CD8-positive, alpha-beta memory T cell (primary cell): Measurements from ENCODE around the gene PRICKLE1. TPM values are rescaled to one million over a fixed set of nuclear protein-coding genes. Genes with fewer than 3 reads are reported as not detected.

ENCODE experiments used
- CTCF ChIA-PET: fragments of 350-600 bp; sonication (Branson Sonifier 250); formaldehyde crosslinking; loops from one replicate; lab custom pipeline; 2021; ENCODE audit warnings: antibody characterized with exemption; lab: Charles Lee
- POLR2A ChIA-PET: fragments of 350-600 bp; sonication (Branson Sonifier 250); formaldehyde crosslinking; loops from one replicate; lab custom pipeline; 2021; ENCODE audit warnings: antibody characterized with exemption; lab: Charles Lee
- DNase-seq, 5 donors: peaks; one replicate each; pipeline versions ENCODE4 v3.0.0 to v3.0.0-alpha.2; 2020 to 2022; ENCODE audit warnings: mixed read lengths in 1 of 5
- H3K27ac ChIP-seq: one replicate; pipeline ENCODE4 v1.7.0; 2013; ENCODE audit warnings: low read depth, mild to moderate bottlenecking, low read length, moderate library complexity
- H3K27me3 ChIP-seq: 2 replicates; pipeline ENCODE4 v1.7.0; 2013; ENCODE audit warnings: low read length, mild to moderate bottlenecking; ENCODE audit not compliant: insufficient read depth, poor library complexity, severe bottlenecking
- H3K36me3 ChIP-seq: 2 replicates; pipeline ENCODE4 v1.7.0; 2013; ENCODE audit warnings: mild to moderate bottlenecking, low read length, moderate library complexity; ENCODE audit not compliant: insufficient read depth
- H3K4me1 ChIP-seq: 2 replicates; pipeline ENCODE4 v1.7.0; 2013; ENCODE audit warnings: mild to moderate bottlenecking, low read length, moderate library complexity; ENCODE audit not compliant: insufficient read depth
- H3K4me3 ChIP-seq: 2 replicates; pipeline ENCODE4 v1.7.0; 2013; ENCODE audit warnings: mild to moderate bottlenecking, low read length
- H3K9me3 ChIP-seq: 2 replicates; pipeline ENCODE4 v1.7.0; 2013; ENCODE audit warnings: mild to moderate bottlenecking, low read length
- H3K27ac Mint-ChIP-seq, 8 donors: one replicate each; pipeline ENCODE4 v1.8.0; 2020 to 2021; ENCODE audit warnings: mixed read lengths in 8 of 8, mild to moderate bottlenecking in 6 of 8, inconsistent platforms in 3 of 8, moderate library complexity in 3 of 8
- H3K27me3 Mint-ChIP-seq, 2 donors: one replicate each; pipeline ENCODE4 v1.8.0; 2020 to 2021; ENCODE audit warnings: mixed read lengths in 2 of 2, mild to moderate bottlenecking in 1 of 2, moderate library complexity in 1 of 2
- H3K36me3 Mint-ChIP-seq, 3 donors: one replicate each; pipeline ENCODE4 v1.8.0; 2020 to 2021; ENCODE audit warnings: mixed read lengths in 3 of 3, inconsistent platforms in 1 of 3, mild to moderate bottlenecking in 1 of 3
- H3K4me1 Mint-ChIP-seq, 3 donors: one replicate each; pipeline ENCODE4 v1.8.0; 2020 to 2021; ENCODE audit warnings: mixed read lengths in 3 of 3, inconsistent platforms in 1 of 3, mild to moderate bottlenecking in 1 of 3
- H3K4me3 Mint-ChIP-seq, 7 donors: one replicate each; pipeline ENCODE4 v1.8.0; 2020 to 2021; ENCODE audit warnings: mixed read lengths in 7 of 7, mild to moderate bottlenecking in 6 of 7, moderate library complexity in 4 of 7, inconsistent platforms in 2 of 7
- H3K9me3 Mint-ChIP-seq, 5 donors: one replicate each; pipeline ENCODE4 v1.8.0; 2020 to 2022; ENCODE audit warnings: mixed read lengths in 5 of 5, mild to moderate bottlenecking in 3 of 5, moderate library complexity in 2 of 5, inconsistent platforms in 1 of 5
- polyA plus RNA-seq: library from polyadenylated mRNA; unstranded; fragments of 300-500 nt; fragmentation: Illumina TruSeq; gene quantifications from one replicate; pipeline ENCODE4 v1.2.3, GENCODE V29; 2021
- total RNA-seq, 2 experiments: library from RNA; stranded (reverse); gene quantifications; one replicate each; pipeline ENCODE4 v1.2.3, GENCODE V29; 2021

The PRICKLE1 gene
- total and polyA plus RNA-seq, 3 experiments from 2014 or later = 0.53 TPM; not detected in 2

DNA sequence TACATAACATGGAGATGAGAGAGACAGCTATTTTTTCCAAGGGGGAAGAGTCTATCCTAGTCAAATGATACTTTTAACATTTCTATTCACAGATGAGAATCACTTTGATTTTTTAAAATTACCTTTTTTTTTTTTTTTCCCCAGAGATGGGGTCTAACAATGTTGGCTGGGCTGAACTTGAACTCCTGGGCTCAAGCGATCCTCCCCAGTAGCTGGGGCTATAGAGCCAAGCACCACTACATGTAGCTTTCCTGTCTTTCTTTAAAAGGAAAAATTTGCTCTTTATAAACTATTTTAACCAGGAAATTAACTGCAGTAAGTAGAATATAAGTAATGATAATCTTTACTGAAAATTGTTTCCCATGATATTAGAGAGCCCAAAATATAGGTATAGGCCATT is 3.3 kb downstream of the PRICKLE1 start:
- H3K36me3 Mint-ChIP-seq = peaks cover 0 to 2% (median 0%) of the 10 kb centered on the region in 3 donors
- H3K4me3 Mint-ChIP-seq = no peak overlapping the region
- Histone ChIP-seq H3K4me1 (no peaks in the 10 kb centered on the region), H3K27ac (no peak overlapping the region), H3K4me3 (no peak overlapping the region), H3K9me3 (no peaks in the 10 kb centered on the region), H3K27me3 (peaks cover 18% of the 10 kb centered on the region), H3K36me3 (no peaks in the 10 kb centered on the region)
- POLR2A ChIA-PET = no interaction called here
- H3K9me3 Mint-ChIP-seq = peaks cover 0 to 3% (median 0%) of the 10 kb centered on the region in 5 donors
- peaks cover 33 to 56% of the 10 kb centered on the region in 2 donors for H3K27me3 Mint-ChIP-seq
- no peak for DNase-seq
- peaks cover 16 to 21% (median 16%) of the 10 kb centered on the region in 3 donors for H3K4me1 Mint-ChIP-seq
- no peak overlapping the region for H3K27ac Mint-ChIP-seq
- CTCF ChIA-PET = no interaction called here

DNA sequence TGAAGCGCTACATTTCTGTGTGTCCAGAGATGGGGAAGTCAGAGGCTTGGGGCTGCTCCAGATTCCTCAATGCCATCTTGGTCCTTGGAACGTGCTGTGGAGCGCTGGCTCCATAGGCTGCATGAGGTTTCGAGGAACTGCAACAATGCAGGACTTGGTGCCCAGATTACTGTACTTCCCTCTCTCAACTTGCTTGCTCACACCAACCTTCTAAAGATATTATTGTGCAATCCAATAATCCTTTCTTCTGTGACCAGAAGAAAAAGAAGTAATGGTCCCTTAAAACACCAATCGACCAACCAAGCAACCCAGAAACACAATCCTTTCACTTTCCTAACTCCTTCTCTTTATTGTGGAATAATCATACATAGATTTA is 3.7 kb downstream of the PRICKLE1 start:
- H3K4me1 Mint-ChIP-seq = peaks cover 15 to 19% (median 16%) of the 10 kb centered on the region in 3 donors
- CTCF ChIA-PET = no interaction called here

DNA sequence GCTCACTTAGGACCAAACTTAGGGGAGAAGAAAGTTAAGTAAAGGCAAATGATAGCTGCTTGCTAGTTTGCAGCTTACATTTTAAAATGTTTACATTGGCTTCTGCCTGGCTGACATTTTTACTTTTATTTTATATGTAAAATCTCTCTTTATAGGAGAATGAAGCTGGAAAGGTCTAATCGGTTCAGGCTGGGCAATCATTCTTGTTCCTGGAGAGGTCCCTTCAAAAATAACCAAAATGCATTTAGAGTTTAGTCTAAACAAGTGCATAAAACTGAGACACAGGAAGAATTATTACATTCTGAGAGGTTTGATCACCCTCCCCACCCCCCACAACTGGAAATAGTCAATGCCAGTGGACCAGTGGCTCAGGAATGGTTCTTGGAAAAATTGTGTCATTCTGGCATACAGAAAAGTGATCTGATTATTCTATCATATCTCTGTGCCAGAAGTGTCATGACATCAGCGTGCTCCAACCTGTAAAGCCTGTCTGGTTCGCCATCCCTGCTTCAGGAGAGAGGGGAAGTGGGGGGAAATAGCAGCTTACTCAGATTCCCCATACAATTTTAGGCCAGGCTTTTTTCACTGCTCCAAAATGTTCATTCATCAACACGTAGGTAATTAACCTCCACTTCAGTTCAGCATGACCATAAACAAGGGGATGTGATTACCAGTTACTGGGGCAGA is 4.2 kb downstream of the PRICKLE1 start:
- H3K27ac ChIP-seq = no peak overlapping the region
- H3K36me3 Mint-ChIP-seq = peaks cover 0 to 4% (median 0%) of the 10 kb centered on the region in 3 donors
- CTCF ChIA-PET = no interaction called here
- H3K4me3 Mint-ChIP-seq = no peak overlapping the region
- DNase-seq = no peak
- H3K27me3 ChIP-seq = peaks cover 9% of the 10 kb centered on the region
- no peak overlapping the region for H3K4me3 ChIP-seq
- no peaks in the 10 kb centered on the region for H3K9me3 ChIP-seq
- H3K27me3 Mint-ChIP-seq = peaks cover 23 to 46% of the 10 kb centered on the region in 2 donors
- H3K4me1 Mint-ChIP-seq = peaks cover 10 to 14% (median 12%) of the 10 kb centered on the region in 3 donors
- POLR2A ChIA-PET = no interaction called here
- peaks cover 0 to 3% (median 0%) of the 10 kb centered on the region in 5 donors for H3K9me3 Mint-ChIP-seq
- no peaks in the 10 kb centered on the region for H3K4me1 ChIP-seq
- H3K27ac Mint-ChIP-seq = no peak overlapping the region
- H3K36me3 ChIP-seq = no peaks in the 10 kb centered on the region

More for the DNA sequence above, 3.7 kb downstream of the PRICKLE1 start:
- H3K27me3 ChIP-seq = peaks cover 14% of the 10 kb centered on the region
- peaks cover 0 to 2% (median 0%) of the 10 kb centered on the region in 3 donors for H3K36me3 Mint-ChIP-seq
- H3K4me1 ChIP-seq = no peaks in the 10 kb centered on the region
- no peak overlapping the region for H3K4me3 Mint-ChIP-seq
- POLR2A ChIA-PET = no interaction called here
- no peaks in the 10 kb centered on the region for H3K36me3 ChIP-seq
- DNase-seq = no peak
- H3K9me3 ChIP-seq = no peaks in the 10 kb centered on the region
- no peak overlapping the region for H3K27ac Mint-ChIP-seq
- H3K4me3 ChIP-seq = no peak overlapping the region
- no peak overlapping the region for H3K27ac ChIP-seq
- H3K9me3 Mint-ChIP-seq = peaks cover 0 to 3% (median 0%) of the 10 kb centered on the region in 5 donors
- peaks cover 29 to 51% of the 10 kb centered on the region in 2 donors for H3K27me3 Mint-ChIP-seq

DNA sequence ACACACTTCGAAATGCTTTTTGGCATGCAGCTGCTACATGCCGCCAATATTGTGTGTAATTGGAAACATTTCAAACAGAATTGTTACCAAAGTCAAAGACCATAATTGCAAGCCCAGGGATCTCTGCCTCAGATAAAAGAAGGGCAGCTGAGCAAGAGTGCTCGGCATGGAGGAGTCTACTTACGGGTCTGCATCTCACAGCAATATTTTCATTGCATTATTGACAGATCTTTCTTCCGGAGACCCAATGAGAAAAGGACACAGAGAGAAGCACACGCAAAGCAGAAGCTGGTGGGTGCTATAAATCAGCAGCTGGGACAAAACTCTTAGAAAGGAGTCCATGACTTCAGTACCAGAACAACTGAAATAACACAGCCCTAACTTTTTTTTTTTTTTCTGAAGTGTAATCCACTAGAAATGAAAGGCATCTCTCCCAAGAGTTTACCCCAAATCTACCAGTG is 4.9 kb downstream of the PRICKLE1 start:
- no peak overlapping the region for H3K27ac ChIP-seq
- Mint-ChIP-seq H3K4me1 (peaks cover 7 to 11% (median 9%) of the 10 kb centered on the region in 3 donors), H3K4me3 (no peak overlapping the region), H3K9me3 (no peaks in the 10 kb centered on the region), H3K36me3 (peaks cover 0 to 4% (median 0%) of the 10 kb centered on the region in 3 donors), H3K27me3 (peaks cover 20 to 43% of the 10 kb centered on the region in 2 donors), H3K27ac (no peak overlapping the region)
- DNase-seq = no peak
- H3K9me3 ChIP-seq = no peaks in the 10 kb centered on the region
- no peaks in the 10 kb centered on the region for H3K36me3 ChIP-seq
- peaks cover 9% of the 10 kb centered on the region for H3K27me3 ChIP-seq
- H3K4me1 ChIP-seq = no peaks in the 10 kb centered on the region
- ChIA-PET CTCF (no interaction called here), POLR2A (no interaction called here)
- H3K4me3 ChIP-seq = no peak overlapping the region

DNA sequence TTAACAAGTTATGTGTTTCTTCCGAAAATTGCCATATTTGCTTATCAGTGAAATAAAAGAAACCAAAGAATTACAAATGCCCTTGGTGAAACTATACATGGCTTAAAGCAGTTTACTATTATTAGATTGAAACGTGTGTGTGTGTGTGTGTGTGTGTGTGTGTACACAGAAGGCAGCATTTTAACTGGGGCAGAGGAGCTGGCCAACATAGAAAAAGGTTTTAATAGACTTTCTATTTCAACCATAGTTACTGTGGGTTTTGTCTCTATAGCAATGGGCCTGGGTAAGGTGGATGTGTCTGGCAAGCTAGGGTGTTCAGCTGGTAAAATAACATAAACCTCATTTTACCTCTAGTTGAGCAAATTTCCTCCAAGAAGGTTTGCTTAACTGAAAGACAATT is 6.5 kb downstream of the PRICKLE1 start:
- no peaks in the 10 kb centered on the region for H3K9me3 Mint-ChIP-seq
- CTCF ChIA-PET = no interaction called here

DNA sequence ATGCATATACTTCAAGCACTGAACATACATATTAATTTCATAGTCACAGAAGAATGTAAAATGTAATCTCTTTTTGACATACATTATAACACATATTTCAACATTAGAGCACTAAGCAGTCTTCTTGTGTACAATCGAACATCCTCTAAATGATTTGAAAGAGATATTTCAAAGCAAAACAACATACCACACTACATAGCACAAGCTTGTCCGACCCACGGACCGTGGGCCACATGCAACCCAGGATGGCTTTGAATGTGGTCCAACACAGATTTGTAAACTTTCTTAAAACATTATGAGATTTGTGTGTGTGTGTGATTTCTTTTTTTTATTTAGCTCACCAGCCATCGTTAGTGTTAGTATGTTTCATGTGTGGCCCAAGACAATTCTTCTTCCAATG is 7.0 kb downstream of the PRICKLE1 start:
- no peak overlapping the region for H3K4me3 ChIP-seq
- Mint-ChIP-seq H3K4me3 (no peak overlapping the region), H3K27me3 (peaks cover 9 to 33% of the 10 kb centered on the region in 2 donors), H3K27ac (no peak overlapping the region), H3K36me3 (peaks cover 0 to 1% (median 0%) of the 10 kb centered on the region in 3 donors), H3K9me3 (no peaks in the 10 kb centered on the region), H3K4me1 (no peaks in the 10 kb centered on the region)
- no peak for DNase-seq
- ChIA-PET POLR2A (no interaction called here), CTCF (no interaction called here)
- no peaks in the 10 kb centered on the region for H3K4me1 ChIP-seq
- H3K9me3 ChIP-seq = no peaks in the 10 kb centered on the region
- no peak overlapping the region for H3K27ac ChIP-seq
- no peaks in the 10 kb centered on the region for H3K36me3 ChIP-seq
- H3K27me3 ChIP-seq = peaks cover 2% of the 10 kb centered on the region

More for the DNA sequence above, 6.5 kb downstream of the PRICKLE1 start:
- POLR2A ChIA-PET = no interaction called here
- Mint-ChIP-seq H3K36me3 (peaks cover 0 to 1% (median 0%) of the 10 kb centered on the region in 3 donors), H3K27ac (no peak overlapping the region), H3K4me3 (no peak overlapping the region), H3K27me3 (peaks cover 14 to 37% of the 10 kb centered on the region in 2 donors), H3K4me1 (no peaks in the 10 kb centered on the region)
- no peak overlapping the region for H3K27ac ChIP-seq
- H3K4me1 ChIP-seq = no peaks in the 10 kb centered on the region
- peaks cover 6% of the 10 kb centered on the region for H3K27me3 ChIP-seq
- H3K9me3 ChIP-seq = no peaks in the 10 kb centered on the region
- no peak for DNase-seq
- H3K4me3 ChIP-seq = no peak overlapping the region
- no peaks in the 10 kb centered on the region for H3K36me3 ChIP-seq

DNA sequence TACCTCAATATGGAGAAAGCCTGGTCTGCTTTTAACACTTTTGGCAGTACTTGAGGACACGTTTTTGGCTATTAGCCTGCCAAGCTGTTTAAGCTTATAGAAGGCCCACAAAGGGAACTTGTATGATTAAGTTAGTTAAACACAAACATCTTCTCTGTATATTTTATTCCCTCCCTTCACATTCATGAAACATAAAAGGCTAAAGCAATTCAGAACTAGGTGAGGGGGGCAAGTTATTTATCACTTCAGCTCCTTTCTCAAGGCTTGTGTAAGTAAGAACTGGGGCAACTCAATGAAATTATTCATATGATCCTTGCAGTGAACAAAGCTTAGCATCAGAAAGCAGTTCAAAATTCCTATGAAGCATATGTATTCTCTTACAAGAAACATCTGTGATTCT is 7.5 kb downstream of the PRICKLE1 start:
- H3K9me3 ChIP-seq = no peaks in the 10 kb centered on the region
- no peaks in the 10 kb centered on the region for H3K4me1 ChIP-seq
- no peak for DNase-seq
- no peak overlapping the region for H3K27ac Mint-ChIP-seq
- H3K27me3 Mint-ChIP-seq = peaks cover 6 to 30% of the 10 kb centered on the region in 2 donors
- POLR2A ChIA-PET = no interaction called here
- peaks cover 0 to 1% (median 0%) of the 10 kb centered on the region in 3 donors for H3K36me3 Mint-ChIP-seq
- H3K27me3 ChIP-seq = no peaks in the 10 kb centered on the region
- no peak overlapping the region for H3K27ac ChIP-seq
- H3K36me3 ChIP-seq = no peaks in the 10 kb centered on the region
- H3K4me1 Mint-ChIP-seq = no peaks in the 10 kb centered on the region
- H3K4me3 ChIP-seq = no peak overlapping the region
- no peaks in the 10 kb centered on the region for H3K9me3 Mint-ChIP-seq
- no peak overlapping the region for H3K4me3 Mint-ChIP-seq
- CTCF ChIA-PET = no interaction called here

DNA sequence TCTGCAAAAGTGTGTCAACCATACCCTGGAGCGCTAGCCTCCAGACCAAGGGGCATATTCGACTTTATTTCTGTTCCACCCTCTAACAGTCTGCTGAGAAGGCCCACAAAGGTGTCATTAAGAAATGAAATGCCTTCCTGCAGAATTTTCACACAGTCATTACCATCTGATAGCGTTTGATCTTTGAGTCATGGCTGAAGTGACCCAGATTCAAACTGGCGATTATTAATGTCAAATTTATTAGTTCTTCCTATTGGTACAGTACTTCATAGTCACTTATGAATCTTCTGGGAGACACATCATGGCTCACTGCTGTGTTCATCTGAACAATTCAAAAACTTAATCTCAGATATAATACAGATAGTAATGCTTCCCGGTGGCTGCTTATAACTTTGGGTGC is 13.2 kb downstream of the PRICKLE1 start:
- no peaks in the 10 kb centered on the region for H3K27me3 ChIP-seq
- Mint-ChIP-seq H3K4me1 (no peaks in the 10 kb centered on the region), H3K36me3 (peaks cover 0 to 1% (median 0%) of the 10 kb centered on the region in 3 donors), H3K9me3 (no peaks in the 10 kb centered on the region), H3K27me3 (peaks cover 2 to 10% of the 10 kb centered on the region in 2 donors), H3K27ac (no peak overlapping the region), H3K4me3 (no peak overlapping the region)
- no peak for DNase-seq
- H3K4me1 ChIP-seq = no peaks in the 10 kb centered on the region
- no peaks in the 10 kb centered on the region for H3K36me3 ChIP-seq
- H3K27ac ChIP-seq = no peak overlapping the region
- ChIA-PET POLR2A (no interaction called here), CTCF (no interaction called here)
- no peaks in the 10 kb centered on the region for H3K9me3 ChIP-seq
- no peak overlapping the region for H3K4me3 ChIP-seq
